GM12878 (cell line): ENCODE results near the gene CCDC178. TPM values are rescaled to one million over a fixed set of nuclear protein-coding genes. Genes with fewer than 3 reads are reported as not detected.

Experiments used
- ATAC-seq: fragments of 200-7000 bp; cut with Tn5 transposase; 3 replicates; pipeline ENCODE4 v1.9.1; 2020; ENCODE audit warnings: mild to moderate bottlenecking, moderate library complexity
- BruUV-seq: library from RNA; stranded (reverse); fragments of 400-500 nt; replicated peaks from 2 replicates; lab custom pipeline; 2021; lab: Mats Ljungman, UMichigan
- CTCF ChIA-PET: fragments of 300-600 bp; sonication (Branson Sonifier 250); formaldehyde crosslinking; extraction: SDS; loops from one replicate; lab custom pipeline; 2021; ENCODE audit warnings: inconsistent platforms; lab: Yijun Ruan, JAX
- POLR2A ChIA-PET: fragments of 350-600 bp; formaldehyde crosslinking; extraction: SDS; loops from one replicate; lab custom pipeline; 2021; ENCODE audit warnings: inconsistent platforms; lab: Charles Lee
- RAD21 ChIA-PET: fragments of 300-600 bp; sonication (Branson Sonifier 250); formaldehyde crosslinking; loops from one replicate; lab custom pipeline; 2023; ENCODE audit warnings: antibody characterized with exemption; ENCODE audit not compliant: unreplicated experiment; lab: Charles Lee
- SMC1A ChIA-PET: fragments of 300-600 bp; sonication (Branson Sonifier 250); formaldehyde crosslinking; loops from one replicate; lab custom pipeline; 2023; ENCODE audit not compliant: unreplicated experiment, uncharacterized antibody; lab: Charles Lee
- DNase-seq: peaks from one replicate; pipeline ENCODE4 v3.0.0-alpha.2; 2011; ENCODE audit warnings: low read depth, low spot score
- FAIRE-seq: peaks from 3 replicates; lab custom pipeline; 2011; peaks lifted over from hg19 to GRCh38; lab: Jason Lieb, UNC
- H2AFZ ChIP-seq: 2 replicates; pipeline ENCODE4 v1.6.0; 2011; ENCODE audit warnings: low read depth, low read length, control low read depth; ENCODE audit not compliant: control insufficient read depth
- H3K27ac ChIP-seq: 2 replicates; pipeline ENCODE4 v1.5.1; 2011; ENCODE audit warnings: control low read depth; ENCODE audit not compliant: control insufficient read depth, insufficient read depth
- H3K27me3 ChIP-seq, 2 experiments: replicated peaks in 1 of 2; 2 replicates each; pipeline versions ENCODE4 v1.6.0 to v1.6.1; 2011; ENCODE audit warnings: low read length in 1 of 2; ENCODE audit not compliant: control insufficient read depth in 2 of 2, insufficient read depth in 2 of 2
- H3K36me3 ChIP-seq, 2 experiments: 2 replicates each; pipeline ENCODE4 v1.5.1; 2011; ENCODE audit warnings: low read length in 1 of 2; ENCODE audit not compliant: control insufficient read depth in 2 of 2, insufficient read depth in 2 of 2
- H3K4me1 ChIP-seq: 2 replicates; pipeline ENCODE4 v1.6.1; 2011; ENCODE audit warnings: mild to moderate bottlenecking, low read length, moderate library complexity, mixed read lengths; ENCODE audit not compliant: control insufficient read depth, insufficient read depth
- H3K4me2 ChIP-seq: 2 replicates; pipeline ENCODE4 v1.6.0; 2011; ENCODE audit warnings: control low read depth; ENCODE audit not compliant: control insufficient read depth, insufficient read depth
- H3K4me3 ChIP-seq: fragments of 200-600 bp; sonication (generic); 2 replicates; pipeline ENCODE4 v1.5.1; 2016
- H3K79me2 ChIP-seq: 2 replicates; pipeline ENCODE4 v1.6.0; 2011; ENCODE audit warnings: low read length; ENCODE audit not compliant: control insufficient read depth, insufficient read depth
- H3K9ac ChIP-seq: 2 replicates; pipeline ENCODE4 v1.8.0; 2011; ENCODE audit warnings: low read length, control low read depth, mixed read lengths; ENCODE audit not compliant: control insufficient read depth, insufficient read depth
- H3K9me3 ChIP-seq: replicated peaks from 3 replicates; pipeline ENCODE4 v1.5.1; 2011; ENCODE audit warnings: mild to moderate bottlenecking, low read length; ENCODE audit not compliant: control insufficient read depth, insufficient read depth
- H4K20me1 ChIP-seq: 2 replicates; pipeline ENCODE4 v1.6.0; 2011; ENCODE audit not compliant: control insufficient read depth, insufficient read depth
- ATF7 ChIP-seq: fragments of 450-650 bp; IDR thresholded peaks from 2 replicates; pipeline ENCODE4 v1.6.1; 2016; ENCODE audit warnings: low read depth, mild to moderate bottlenecking
- CTCF ChIP-seq, 3 experiments: IDR thresholded peaks in 2 of 3; conservative IDR thresholded peaks in 1 of 3; 2 replicates each; pipeline ENCODE4 v1.5.1; 2011; ENCODE audit warnings: low read depth in 3 of 3, low read length in 3 of 3, mild to moderate bottlenecking in 3 of 3, control low read depth in 2 of 3, moderate library complexity in 2 of 3, inconsistent platforms in 1 of 3, mixed read lengths in 1 of 3; ENCODE audit not compliant: control insufficient read depth in 2 of 3, insufficient read depth in 1 of 3; ENCODE audit errors: extremely low read depth in 1 of 3
- POLR2AphosphoS5 ChIP-seq: IDR thresholded peaks from 2 replicates; pipeline ENCODE4 v1.6.1; 2011; ENCODE audit warnings: mild to moderate bottlenecking, low read length, inconsistent platforms
- PRDM15 ChIP-seq: fragments of 450-650 bp; formaldehyde crosslinking; IDR thresholded peaks from 2 replicates; pipeline ENCODE4 v1.4.0; 2020; ENCODE audit warnings: mild to moderate bottlenecking, moderate library complexity
- RAD21 ChIP-seq: IDR thresholded peaks from 2 replicates; pipeline ENCODE4 v1.6.1; 2011; ENCODE audit warnings: mild to moderate bottlenecking, low read depth, low read length, moderate library complexity; ENCODE audit not compliant: insufficient read depth
- SMC3 ChIP-seq: IDR thresholded peaks from 2 replicates; pipeline ENCODE4 v1.6.1; 2011; ENCODE audit warnings: low read length, improper control_type of control experiment, borderline replicate concordance
- WGBS: methylation state at CpG from one replicate; pipeline ENCODE4 v1.1.6; 2016; ENCODE audit warnings: low lambda C conversion rate; ENCODE audit not compliant: insufficient replicate concordance, insufficient coverage; ENCODE audit errors: missing lambda C conversion rate; 5-methylcytosine and 5-hydroxymethylcytosine counted together
- in situ Hi-C: fragments of 300-500 bp; cut with MboI; formaldehyde crosslinking; loops from 9 replicates; pipeline ENCODE4 v1.14.3; 2018; ENCODE audit warnings: mixed read lengths
- intact Hi-C: fragments of 100-400 bp; cut with micrococcal nuclease; formaldehyde crosslinking; loops from one replicate; pipeline ENCODE4 v1.14.2; 2022; ENCODE audit not compliant: unreplicated experiment
- polyA plus RNA-seq, 11 experiments: library from polyadenylated mRNA; depleted of rRNA in 4 of 11; unstranded in 6 of 11; stranded (reverse) in 5 of 11; fragments of >200 nt; fragmentation: Nextera tagmentation in 4 of 11; fragmentation: Illumina TruSeq in 1 of 11; extraction: Ambion mirVana in 4 of 11; extraction: Trizol in 1 of 11; gene quantifications; 1 replicate in 1 of 11; 2 replicates in 10 of 11; pipeline versions ENCODE4 v1.2.1 to v1.2.3, GENCODE V29; 2011 to 2016; ENCODE audit warnings: inconsistent platforms in 2 of 11, missing spikeins in 2 of 11, low read depth in 1 of 11
- total RNA-seq, 4 experiments: library from RNA; depleted of rRNA in 3 of 4; stranded (reverse); fragments of >200 nt in 3 of 4; fragmentation: Illumina TruSeq in 1 of 4; extraction: Trizol in 1 of 4; gene quantifications; 2 replicates each; pipeline versions ENCODE4 v1.2.1 to v1.2.3, GENCODE V29; 2013 to 2021

CCDC178 gene
- total and polyA plus RNA-seq, 10 of the 15 experiments (the other 5 are each of a cell fraction or from before 2014, with no cell fraction given) = 0.04 TPM; not detected in 9

GRCh38 chr18:32930695-32931301 is 509.7 kb downstream of the CCDC178 start:
- WGBS = 0% methylated on average over 6 of the region's 6 CpGs
- POLR2A ChIA-PET = no interaction called here
- CTCF ChIA-PET = interaction anchor here (1.0 to 1.3 kb wide), 2 partner anchors 214 to 215 kb away, joined by 4 to 9 read pairs; no protein-coding TSS in a partner anchor
- Histone ChIP-seq H3K27ac (no peak overlapping the region), H3K4me2 (no peak overlapping the region), H3K79me2 (no peaks in the 10 kb centered on the region), H4K20me1 (no peaks in the 10 kb centered on the region), H2AFZ (no peak overlapping the region), H3K4me1 (no peaks in the 10 kb centered on the region), H3K27me3 (no peaks in the 10 kb centered on the region), H3K36me3 (no peaks in the 10 kb centered on the region), H3K9ac (no peak overlapping the region), H3K4me3 (no peak overlapping the region), H3K9me3 (no peaks in the 10 kb centered on the region)
- DNase-seq (no peak), ATAC-seq (peak; percentile 97), FAIRE-seq (peak; percentile 41)
- 0 out of 2 replicates have a peak, but pooled peaks have one; percentile 19 for TF ChIP-seq ATF7
- TF ChIP-seq PRDM15 (CRISPR knock-in tag) = no peak
- TF ChIP-seq CTCF (IDR thresholded peaks at IDR 0.05 in 2 of 3, conservative IDR thresholded peaks at IDR 0.05 in 1 of 3; ENCODE audit: control insufficient read depth in 2 of 3, extremely low read depth in 1 of 3, insufficient read depth in 1 of 3, low read depth in 3 of 3, low read length in 3 of 3) = peak; percentile 55 to 74 (median 70); a peak in 5 of 6 replicates
- no peak for TF ChIP-seq POLR2AphosphoS5
- TF ChIP-seq SMC3 = peak; percentile 50; the same call in 1 of the 2 replicates
- TF ChIP-seq RAD21 = peak; percentile 71
- no TSS peak for BruUV-seq
- SMC1A ChIA-PET = interaction anchor here (1.7 kb wide), 1 partner anchor 216 kb away, joined by 8 read pairs; no protein-coding TSS in a partner anchor
- RAD21 ChIA-PET = interaction anchor here (1.8 kb wide), 1 partner anchor 216 kb away, joined by 5 read pairs; no protein-coding TSS in a partner anchor
- in situ Hi-C loops (loop anchor here (25.0 kb wide), 1 partner anchor 218 kb away; no protein-coding TSS in a partner anchor), intact Hi-C loops (loop anchor here (1.0 to 10.0 kb wide), 3 partner anchors 216 to 776 kb away; no protein-coding TSS in a partner anchor)
